NCI-H345 treated with DMSO at 0.1 percent for 48 hours (cell line): Measurements from ENCODE around the gene ORAI3.

Experiments
- DNase-seq: peaks from one replicate; lab custom pipeline; 2025; ENCODE audit not compliant: unreplicated experiment; lab: John Stamatoyannopoulos, UW

Gene ORAI3

GRCh38 chr16:30987581-30988190, 38.8 kb downstream of the ORAI3 start:
- no peak for DNase-seq

GRCh38 chr16:30989469-30990047, 40.7 kb downstream of the ORAI3 start:
- no peak for DNase-seq

GRCh38 chr16:30990105-30990504, 41.2 kb downstream of the ORAI3 start:
- DNase-seq = no peak

- no peak for DNase-seq
These were observed 42.2 kb downstream of the ORAI3 start for GRCh38 chr16:30991052-30991451.

GRCh38 chr16:30992276-30992780, 43.5 kb downstream of the ORAI3 start:
- no peak for DNase-seq

GRCh38 chr16:30992931-30993816, 44.3 kb downstream of the ORAI3 start:
- DNase-seq = no peak

GRCh38 chr16:30995927-30996323, 47.1 kb downstream of the ORAI3 start:
- DNase-seq = no peak

GRCh38 chr16:30996324-30996984, 47.6 kb downstream of the ORAI3 start:
- no peak for DNase-seq

- DNase-seq = peak; percentile 20
These were observed 48.3 kb downstream of the ORAI3 start for GRCh38 chr16:30996985-30997724.

- DNase-seq = no peak
These were observed 49.1 kb downstream of the ORAI3 start for GRCh38 chr16:30997725-30998711.

GRCh38 chr16:30998852-30999761, 50.2 kb downstream of the ORAI3 start:
- no peak for DNase-seq

- DNase-seq = no peak
These were observed 52.0 kb downstream of the ORAI3 start for GRCh38 chr16:31000671-31001382.

GRCh38 chr16:31001507-31002249, 52.8 kb downstream of the ORAI3 start:
- no peak for DNase-seq

GRCh38 chr16:31002250-31002700, 53.4 kb downstream of the ORAI3 start:
- DNase-seq = no peak

GRCh38 chr16:31002862-31003341, 54.0 kb downstream of the ORAI3 start:
- no peak for DNase-seq

GRCh38 chr16:31003744-31004143, 54.9 kb downstream of the ORAI3 start:
- no peak for DNase-seq
